Nephron progenitor cell (in vitro differentiated cells): ENCODE measurements around the gene TPM1.
A peak's percentile ranks its signal among the peaks of the same experiment; 100 is the strongest.

ENCODE experiments used
- DNase-seq: peaks from one replicate; pipeline ENCODE4 v3.0.0; 2021
- H3K27ac Mint-ChIP-seq: 2 replicates; pipeline ENCODE4 v1.8.0; 2021; ENCODE audit warnings: mild to moderate bottlenecking, moderate library complexity, mixed read lengths
- H3K27me3 Mint-ChIP-seq: 2 replicates; pipeline ENCODE4 v1.8.0; 2021; ENCODE audit warnings: mild to moderate bottlenecking, low read depth, mixed read lengths; ENCODE audit not compliant: poor library complexity
- H3K36me3 Mint-ChIP-seq: 2 replicates; pipeline ENCODE4 v1.8.0; 2021; ENCODE audit warnings: low read depth, mixed read lengths
- H3K4me1 Mint-ChIP-seq: 2 replicates; pipeline ENCODE4 v1.8.0; 2021; ENCODE audit warnings: mixed read lengths
- H3K4me3 Mint-ChIP-seq: 2 replicates; pipeline ENCODE4 v1.8.0; 2021; ENCODE audit warnings: mild to moderate bottlenecking, moderate library complexity, mixed read lengths
- H3K9me3 Mint-ChIP-seq: 2 replicates; pipeline ENCODE4 v1.8.0; 2021; ENCODE audit warnings: mild to moderate bottlenecking, moderate library complexity, mixed read lengths
- CTCF ChIP-seq: fragments of 200-600 bp; sonication (generic); IDR thresholded peaks from 2 replicates; pipeline ENCODE4 v1.5.0; 2021; ENCODE audit warnings: antibody characterized with exemption

The TPM1 gene

DNA sequence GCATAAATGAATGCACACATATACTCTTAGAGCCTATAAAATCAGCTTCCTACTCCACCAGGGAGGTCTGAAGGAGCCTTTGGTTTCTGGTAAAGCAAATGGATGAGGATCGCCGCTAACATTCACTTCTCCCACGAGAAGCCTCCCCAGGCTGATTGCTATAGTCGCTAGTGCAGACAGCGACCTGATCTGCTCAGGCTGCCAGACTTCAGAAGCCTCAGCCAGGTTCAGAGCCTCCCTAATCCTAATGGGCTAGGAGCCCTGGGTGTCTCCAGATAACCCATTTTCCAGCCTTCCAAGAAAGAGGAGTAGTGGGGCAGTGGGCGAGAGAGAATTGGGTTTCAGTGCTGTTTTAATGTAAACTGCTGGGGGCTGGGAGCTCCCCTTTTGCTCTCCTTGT, 35.4 kb downstream of the TPM1 start:
- no peak for TF ChIP-seq CTCF
- Mint-ChIP-seq H3K4me1 (peaks cover 88% of the 10 kb centered on the region), H3K27ac (no peak overlapping the region), H3K4me3 (no peak overlapping the region), H3K9me3 (peaks cover 3% of the 10 kb centered on the region), H3K27me3 (peaks cover 7% of the 10 kb centered on the region), H3K36me3 (peaks cover 6% of the 10 kb centered on the region)
- DNase-seq = no peak

GRCh38 chr15:63079947-63080626, 37.5 kb downstream of the TPM1 start:
- no peak for TF ChIP-seq CTCF
- Mint-ChIP-seq H3K27me3 (no peaks in the 10 kb centered on the region), H3K9me3 (no peaks in the 10 kb centered on the region), H3K4me1 (peaks cover 82% of the 10 kb centered on the region), H3K27ac (peak overlapping the region; percentile 72), H3K36me3 (no peaks in the 10 kb centered on the region), H3K4me3 (no peak overlapping the region)
- no peak for DNase-seq

GRCh38 chr15:63080634-63081250, 38.2 kb downstream of the TPM1 start:
- no peaks in the 10 kb centered on the region for H3K36me3 Mint-ChIP-seq
- peak overlapping the region; percentile 72 for H3K27ac Mint-ChIP-seq
- DNase-seq = no peak
- no peaks in the 10 kb centered on the region for H3K27me3 Mint-ChIP-seq
- no peak overlapping the region for H3K4me3 Mint-ChIP-seq
- peaks cover 75% of the 10 kb centered on the region for H3K4me1 Mint-ChIP-seq
- TF ChIP-seq CTCF = no peak
- no peaks in the 10 kb centered on the region for H3K9me3 Mint-ChIP-seq

- Mint-ChIP-seq H3K36me3 (no peaks in the 10 kb centered on the region), H3K27me3 (no peaks in the 10 kb centered on the region), H3K4me1 (peaks cover 73% of the 10 kb centered on the region), H3K4me3 (no peak overlapping the region), H3K27ac (no peak overlapping the region), H3K9me3 (no peaks in the 10 kb centered on the region)
- DNase-seq = no peak
- no peak for TF ChIP-seq CTCF
Observed at GRCh38 chr15:63082366-63082765, 39.8 kb downstream of the TPM1 start.

GRCh38 chr15:63083044-63083443, 40.5 kb downstream of the TPM1 start:
- TF ChIP-seq CTCF = no peak
- Mint-ChIP-seq H3K9me3 (no peaks in the 10 kb centered on the region), H3K27ac (peak overlapping the region; percentile 69), H3K4me1 (peaks cover 73% of the 10 kb centered on the region), H3K4me3 (no peak overlapping the region), H3K36me3 (no peaks in the 10 kb centered on the region), H3K27me3 (no peaks in the 10 kb centered on the region)
- no peak for DNase-seq

- Mint-ChIP-seq H3K4me1 (peaks cover 73% of the 10 kb centered on the region), H3K27ac (no peak overlapping the region), H3K9me3 (no peaks in the 10 kb centered on the region), H3K4me3 (no peak overlapping the region), H3K27me3 (no peaks in the 10 kb centered on the region), H3K36me3 (no peaks in the 10 kb centered on the region)
- no peak for TF ChIP-seq CTCF
- DNase-seq = no peak
Observed at GRCh38 chr15:63083541-63083940, 41.0 kb downstream of the TPM1 start.
